MCF 10A (cell line): ENCODE measurements around the gene BTBD10. TPM values are rescaled to one million over a fixed set of nuclear protein-coding genes. Genes with fewer than 3 reads are reported as not detected.
"Not testable (repeated sequence)": the region's sequence is repeated elsewhere in the genome, so short reads cannot be mapped to it uniquely, and the experiment has no call there.

Experiments used
- BruUV-seq: library from RNA; stranded (reverse); fragments of 400-500 nt; replicated peaks from 2 replicates; lab custom pipeline; 2021; lab: Mats Ljungman, UMichigan
- CTCF ChIA-PET: fragments of 300-600 bp; sonication (Branson Sonifier 250); formaldehyde crosslinking; extraction: SDS; loops from one replicate; lab custom pipeline; 2021; ENCODE audit warnings: antibody characterized with exemption, inconsistent platforms; lab: Yijun Ruan, JAX
- POLR2A ChIA-PET: fragments of 300-600, 350-650 bp; sonication (Branson Sonifier 250); formaldehyde crosslinking; extraction: SDS; loops from one replicate; lab custom pipeline; 2020; ENCODE audit warnings: antibody characterized with exemption, inconsistent platforms; lab: Yijun Ruan, JAX
- DNase-seq: peaks from one replicate; pipeline ENCODE4 v3.0.0-alpha.2; 2018; ENCODE audit not compliant: unreplicated experiment
- H3K27ac Mint-ChIP-seq: one replicate; pipeline ENCODE4 v1.8.0; 2022; ENCODE audit warnings: mild to moderate bottlenecking, low read depth, mixed read lengths; ENCODE audit not compliant: unreplicated experiment
- H3K27me3 Mint-ChIP-seq: one replicate; pipeline ENCODE4 v1.8.0; 2022; ENCODE audit warnings: mixed read lengths; ENCODE audit not compliant: insufficient read depth, unreplicated experiment
- H3K36me3 Mint-ChIP-seq: one replicate; pipeline ENCODE4 v1.8.0; 2022; ENCODE audit warnings: mild to moderate bottlenecking, moderate library complexity, mixed read lengths; ENCODE audit not compliant: insufficient read depth, unreplicated experiment
- H3K4me1 Mint-ChIP-seq: one replicate; pipeline ENCODE4 v1.8.0; 2022; ENCODE audit warnings: mixed read lengths; ENCODE audit not compliant: insufficient read depth, unreplicated experiment
- H3K4me3 Mint-ChIP-seq: one replicate; pipeline ENCODE4 v1.8.0; 2022; ENCODE audit warnings: mild to moderate bottlenecking, moderate library complexity, mixed read lengths; ENCODE audit not compliant: unreplicated experiment
- H3K9me3 Mint-ChIP-seq: one replicate; pipeline ENCODE4 v1.8.0; 2022; ENCODE audit warnings: mixed read lengths; ENCODE audit not compliant: unreplicated experiment
- intact Hi-C: fragments of 100-400 bp; cut with micrococcal nuclease; formaldehyde crosslinking; loops from 2 replicates; pipeline ENCODE4 v1.14.1; 2022
- total RNA-seq: library from RNA; stranded (reverse); gene quantifications from 2 replicates; pipeline ENCODE4 v1.2.3, GENCODE V29; 2022
- TF ChIP-seq, protein P1 (sequence below): fragments of 200-600 bp; IDR thresholded peaks from one replicate; pipeline ENCODE4 v1.8.0; 2022; ENCODE audit warnings: antibody characterized with exemption, mild to moderate bottlenecking; ENCODE audit not compliant: unreplicated experiment

BTBD10 gene
- total RNA-seq, 1 experiment from 2014 or later = 42.2 TPM

DNA sequence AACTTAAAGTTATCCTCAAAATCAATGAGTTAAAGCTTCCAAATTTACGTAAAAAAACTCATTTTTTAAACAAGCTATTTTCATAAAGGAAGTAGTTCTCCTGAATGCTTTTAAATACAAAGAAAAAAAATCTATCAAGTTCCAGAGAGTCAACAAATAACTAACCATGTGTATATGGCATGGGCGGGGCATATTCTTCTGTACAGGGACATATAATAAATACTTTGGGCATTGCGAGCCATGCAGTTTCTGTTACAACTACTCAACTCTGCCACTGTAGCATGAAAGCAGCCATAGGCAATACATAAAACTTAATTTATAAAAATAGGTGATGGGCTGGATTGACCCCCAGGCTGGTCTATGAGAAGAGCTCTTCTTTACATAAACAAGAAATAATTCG is 57.8 kb downstream of the BTBD10 start:
- no TSS peak for BruUV-seq
- TF ChIP-seq, protein P1, sequence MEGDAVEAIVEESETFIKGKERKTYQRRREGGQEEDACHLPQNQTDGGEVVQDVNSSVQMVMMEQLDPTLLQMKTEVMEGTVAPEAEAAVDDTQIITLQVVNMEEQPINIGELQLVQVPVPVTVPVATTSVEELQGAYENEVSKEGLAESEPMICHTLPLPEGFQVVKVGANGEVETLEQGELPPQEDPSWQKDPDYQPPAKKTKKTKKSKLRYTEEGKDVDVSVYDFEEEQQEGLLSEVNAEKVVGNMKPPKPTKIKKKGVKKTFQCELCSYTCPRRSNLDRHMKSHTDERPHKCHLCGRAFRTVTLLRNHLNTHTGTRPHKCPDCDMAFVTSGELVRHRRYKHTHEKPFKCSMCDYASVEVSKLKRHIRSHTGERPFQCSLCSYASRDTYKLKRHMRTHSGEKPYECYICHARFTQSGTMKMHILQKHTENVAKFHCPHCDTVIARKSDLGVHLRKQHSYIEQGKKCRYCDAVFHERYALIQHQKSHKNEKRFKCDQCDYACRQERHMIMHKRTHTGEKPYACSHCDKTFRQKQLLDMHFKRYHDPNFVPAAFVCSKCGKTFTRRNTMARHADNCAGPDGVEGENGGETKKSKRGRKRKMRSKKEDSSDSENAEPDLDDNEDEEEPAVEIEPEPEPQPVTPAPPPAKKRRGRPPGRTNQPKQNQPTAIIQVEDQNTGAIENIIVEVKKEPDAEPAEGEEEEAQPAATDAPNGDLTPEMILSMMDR = no peak
- CTCF ChIA-PET = no interaction called here
- Mint-ChIP-seq H3K4me1 (no peaks in the 10 kb centered on the region), H3K9me3 (no peaks in the 10 kb centered on the region), H3K27me3 (no peaks in the 10 kb centered on the region), H3K4me3 (no peak overlapping the region), H3K27ac (no peak overlapping the region), H3K36me3 (peaks cover 44% of the 10 kb centered on the region)
- intact Hi-C loops = no loop called here
- no peak for DNase-seq
- POLR2A ChIA-PET = interaction anchor here (1.1 kb wide), 1 partner anchor 17 kb away, joined by 3 read pairs; no protein-coding TSS in a partner anchor

DNA sequence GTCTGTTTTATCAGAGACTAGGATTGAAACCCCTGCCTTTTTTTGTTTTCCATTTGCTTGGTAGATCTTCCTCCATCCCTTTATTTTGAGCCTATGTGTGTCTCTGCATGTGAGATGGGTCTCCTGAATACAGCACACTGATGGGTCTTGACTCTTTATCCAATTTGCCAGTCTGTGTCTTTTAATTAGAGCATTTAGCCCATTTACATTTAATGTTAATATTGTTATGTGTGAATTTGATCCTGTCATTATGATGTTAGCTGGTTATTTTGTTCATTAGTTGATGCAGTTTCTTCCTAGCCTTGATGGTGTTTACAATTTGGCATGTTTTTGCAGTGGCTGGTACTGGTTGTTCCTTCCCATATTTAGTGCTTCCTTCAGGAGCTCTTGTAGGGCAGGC is 64.7 kb downstream of the BTBD10 start:
- H3K27me3 Mint-ChIP-seq, H3K9me3 Mint-ChIP-seq, H3K4me3 Mint-ChIP-seq, intact Hi-C loops, BruUV-seq, H3K4me1 Mint-ChIP-seq, H3K27ac Mint-ChIP-seq, DNase-seq, CTCF ChIA-PET, POLR2A ChIA-PET: not testable (repeated sequence)
- peaks cover 26% of the 10 kb centered on the region for H3K36me3 Mint-ChIP-seq

DNA sequence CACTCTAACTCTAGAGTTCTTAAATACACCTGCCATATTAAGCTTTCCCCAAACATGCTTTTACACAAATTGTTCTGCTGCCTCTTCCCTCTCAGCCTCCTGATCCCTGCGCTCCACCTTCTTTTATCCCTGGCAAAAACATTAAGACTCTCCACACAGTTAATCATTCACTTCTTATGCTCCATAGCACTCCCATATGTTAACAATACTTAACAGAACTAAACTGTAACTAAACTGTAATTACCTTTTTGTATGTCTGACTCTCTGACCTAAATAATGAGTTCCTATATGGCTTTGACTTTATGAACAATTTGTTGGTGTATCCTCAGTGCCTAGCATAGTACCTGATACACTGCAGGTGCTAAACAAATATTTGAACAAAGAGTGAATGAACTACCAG is 71.8 kb downstream of the BTBD10 start:
- Mint-ChIP-seq H3K4me3 (no peak overlapping the region), H3K36me3 (peaks cover 50% of the 10 kb centered on the region), H3K9me3 (no peaks in the 10 kb centered on the region), H3K27me3 (no peaks in the 10 kb centered on the region), H3K4me1 (no peaks in the 10 kb centered on the region), H3K27ac (no peak overlapping the region)
- intact Hi-C loops = no loop called here
- no TSS peak for BruUV-seq
- ChIA-PET POLR2A (interaction anchor here (0.8 kb wide), 1 partner anchor 112 kb away, joined by 3 read pairs; no protein-coding TSS in a partner anchor), CTCF (interaction anchor here (9.6 kb wide), 1 partner anchor 74 kb away, joined by 82 read pairs; the partner anchor contains the start of gene BTBD10)
- TF ChIP-seq, protein P1 = no peak
- DNase-seq = no peak

DNA sequence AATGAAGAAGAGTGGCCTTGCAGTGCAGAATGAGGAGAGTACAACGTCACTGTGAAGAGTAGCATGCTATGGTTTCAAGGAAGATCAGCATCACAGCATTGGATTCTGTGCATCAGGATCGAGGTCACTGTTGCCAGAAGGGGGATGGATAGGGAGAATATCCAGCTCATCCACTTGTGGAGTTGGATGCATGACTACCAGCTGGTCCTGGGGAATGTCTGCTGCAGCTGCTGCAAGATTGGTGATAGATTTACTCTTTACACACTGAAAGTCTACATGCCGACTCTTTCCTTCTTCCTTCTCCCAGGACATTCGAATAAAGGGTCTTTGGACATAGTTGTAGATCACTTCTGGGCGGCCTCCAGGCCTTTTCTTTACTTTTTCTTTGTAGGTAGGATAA is 74.3 kb downstream of the BTBD10 start:
- no TSS peak for BruUV-seq
- Mint-ChIP-seq H3K36me3 (peaks cover 72% of the 10 kb centered on the region), H3K4me1 (no peaks in the 10 kb centered on the region), H3K27me3 (no peaks in the 10 kb centered on the region), H3K4me3 (no peak overlapping the region), H3K27ac (no peak overlapping the region), H3K9me3 (no peaks in the 10 kb centered on the region)
- POLR2A ChIA-PET = interaction anchor here (0.6 to 3.8 kb wide), 4 partner anchors 11 to 298 kb away, joined by 3 to 12 read pairs (median 4); partner anchors contain the start of gene BTBD10
- intact Hi-C loops = no loop called here
- TF ChIP-seq, protein P1 = no peak
- CTCF ChIA-PET = interaction anchor here (0.6 to 9.6 kb wide), 6 partner anchors 10 to 1079 kb away, joined by 3 to 82 read pairs (median 4); partner anchors contain the start of gene BTBD10
- DNase-seq = no peak
